Hematopoietic multipotent progenitor cell treated with erythropoietin and hydrocortisone succinate and interleukin-3 and kit ligand, for 8 days (in vitro differentiated cells): ENCODE measurements around the gene GPC5.
A peak's percentile ranks its signal among the peaks of the same experiment; 100 is the strongest.

Source experiments
- DNase-seq: peaks from one replicate; pipeline ENCODE4 v3.0.0-alpha.2; 2015

GPC5 gene

DNA sequence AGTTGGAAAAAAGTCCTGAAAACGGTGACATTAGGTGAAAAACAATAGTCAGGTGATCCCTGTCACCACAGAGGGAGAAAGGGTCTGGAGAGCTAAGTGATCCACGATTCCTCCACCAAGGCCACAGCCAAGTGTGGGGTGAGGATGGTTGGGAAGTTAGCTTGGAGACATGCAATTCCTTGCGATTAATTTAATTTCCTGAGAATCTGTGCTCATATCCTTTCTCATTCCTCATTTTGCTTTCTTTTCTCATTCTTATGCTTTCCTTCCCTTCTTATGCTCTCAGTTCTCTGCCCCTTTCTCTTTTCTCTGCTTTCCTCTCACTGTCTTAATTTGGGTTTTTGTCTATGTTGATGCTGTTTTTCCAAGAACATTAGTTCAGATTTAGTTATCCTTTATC is 68.8 kb downstream of the GPC5 start:
- DNase-seq = no peak

DNA sequence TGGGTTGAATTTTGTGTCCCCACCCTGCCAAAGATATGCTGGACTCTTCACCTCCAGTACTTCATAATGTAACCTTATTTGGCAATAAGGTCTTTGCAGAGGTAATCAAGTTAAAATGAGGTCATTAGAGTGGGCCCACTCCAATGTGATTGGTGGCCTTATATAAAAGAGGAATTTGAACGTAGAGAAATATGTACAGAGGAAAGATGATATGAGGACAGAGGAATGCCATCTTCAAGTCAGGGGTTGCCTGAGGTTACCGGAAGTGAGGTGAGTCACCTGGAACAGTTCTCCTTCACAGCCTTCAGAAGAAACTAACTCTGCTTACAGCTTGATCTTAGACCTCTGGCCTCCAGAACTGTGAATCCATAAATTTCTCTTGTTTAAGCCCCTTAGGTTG is 69.9 kb downstream of the GPC5 start:
- DNase-seq = no peak

DNA sequence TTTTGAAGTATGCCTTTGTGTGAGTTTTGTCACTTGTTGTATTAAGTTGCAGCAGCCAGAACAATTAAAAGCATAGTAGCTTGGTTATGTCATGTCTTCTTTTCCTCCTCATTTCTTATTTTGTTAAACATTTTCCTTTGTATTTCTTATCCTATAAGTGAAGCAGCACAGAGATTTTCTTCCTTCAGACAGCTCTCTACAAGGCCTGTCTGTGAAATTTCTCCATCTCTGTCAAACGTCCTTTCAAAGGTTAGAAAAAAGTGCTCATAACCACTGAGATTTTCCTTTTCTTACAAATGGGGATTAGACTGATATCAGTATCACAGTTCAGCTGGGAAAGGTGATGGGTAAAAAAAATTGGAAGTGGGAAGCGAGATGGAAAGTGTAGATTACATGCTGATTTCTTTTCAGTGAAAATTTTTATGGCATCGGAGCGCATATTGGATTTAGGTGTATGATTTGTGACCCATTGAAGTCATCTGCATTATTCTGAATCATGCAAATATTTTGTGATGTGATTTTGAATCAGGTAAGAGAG is 71.7 kb downstream of the GPC5 start:
- no peak for DNase-seq

DNA sequence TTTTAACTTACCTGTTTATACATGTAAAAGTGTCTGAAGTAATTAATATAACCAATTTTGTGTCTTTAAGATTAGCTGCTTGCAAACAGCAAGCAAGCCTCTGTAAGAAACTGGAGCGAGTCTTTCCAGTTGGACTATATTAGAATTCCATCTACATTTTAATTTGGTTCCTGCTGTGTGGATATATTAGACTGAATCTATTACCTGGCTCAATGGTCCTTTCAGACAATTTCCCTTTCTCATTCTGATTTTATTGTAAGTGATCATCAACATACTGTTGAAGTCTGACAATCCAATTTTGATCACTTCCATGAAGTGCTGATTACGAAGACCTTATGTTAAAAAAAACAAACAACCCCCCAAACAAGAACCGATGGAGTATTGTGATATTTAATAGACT is 72.3 kb downstream of the GPC5 start:
- no peak for DNase-seq

DNA sequence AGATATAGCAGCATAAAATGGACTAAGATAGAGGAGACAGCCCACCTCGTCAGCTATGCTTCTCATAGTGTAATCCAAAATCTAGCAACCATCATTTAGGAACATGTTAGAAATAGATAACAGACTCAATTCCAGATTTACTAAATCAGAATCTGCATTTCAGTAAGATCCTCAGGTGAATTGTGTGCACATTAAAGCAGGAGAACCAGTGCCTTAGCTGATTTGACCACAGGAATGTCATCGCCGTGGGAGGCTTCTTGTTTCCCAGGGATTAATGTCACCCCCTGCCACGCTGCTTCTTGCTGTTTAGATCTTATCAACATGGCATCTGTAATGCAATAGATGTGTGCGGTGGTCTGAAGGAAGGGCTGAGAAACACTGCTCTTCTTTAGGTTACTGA is 84.0 kb downstream of the GPC5 start:
- no peak for DNase-seq

DNA sequence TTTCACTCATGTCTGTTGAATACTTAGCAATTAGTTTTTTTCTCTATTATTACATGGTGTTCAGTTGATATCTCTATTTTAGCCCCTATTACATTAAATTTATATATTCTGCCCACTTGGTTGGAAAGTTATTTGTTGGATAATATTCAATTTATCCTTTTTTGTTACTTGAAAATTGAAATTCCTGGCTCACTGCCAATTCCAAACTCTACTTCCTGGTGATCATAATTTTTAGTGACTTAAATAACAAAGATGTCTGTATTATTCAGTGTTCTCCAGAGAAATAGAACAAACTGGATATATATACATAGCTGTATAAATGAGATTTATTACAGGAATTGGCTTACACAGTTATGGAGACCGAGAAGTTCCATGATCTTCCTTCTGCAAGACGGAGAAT is 93.6 kb downstream of the GPC5 start:
- DNase-seq = no peak

DNA sequence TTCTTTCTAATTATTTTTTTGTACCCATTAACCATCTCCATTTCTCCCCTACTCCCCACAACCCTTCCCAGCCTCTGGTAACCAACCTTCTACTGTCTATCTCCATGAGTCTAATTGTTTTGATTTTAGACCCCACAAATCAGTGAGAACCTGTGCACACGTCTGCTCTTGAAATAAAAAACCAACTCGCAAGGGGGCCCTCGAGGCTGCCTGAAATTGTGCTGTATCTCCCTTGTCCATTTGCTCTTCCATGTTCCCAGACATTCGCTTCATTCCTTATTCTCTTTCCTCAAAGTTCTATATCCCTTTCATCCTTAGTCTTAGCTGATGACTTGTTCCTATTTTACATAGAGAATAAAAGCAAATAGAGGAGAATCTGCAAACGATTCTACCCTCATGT is 95.0 kb downstream of the GPC5 start:
- DNase-seq = no peak

DNA sequence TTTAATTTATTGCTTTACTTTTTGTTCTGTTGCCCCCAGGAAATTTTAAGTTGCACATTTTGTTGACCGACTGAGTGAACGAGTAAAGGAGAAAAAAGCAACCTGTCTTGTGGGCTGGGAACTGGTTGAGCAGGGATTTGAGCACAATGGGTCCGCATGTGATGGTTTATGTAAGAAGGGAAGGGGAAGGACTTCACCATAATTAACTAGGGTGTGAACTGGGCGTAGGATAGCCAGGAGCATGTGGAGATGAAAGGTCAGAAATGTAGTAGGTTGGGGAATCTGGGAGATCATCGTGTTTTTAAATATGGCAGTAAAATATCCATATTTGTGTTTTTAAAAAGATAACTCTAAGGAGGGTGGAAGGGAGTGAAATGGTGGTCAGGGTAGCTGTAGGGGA is 99.9 kb downstream of the GPC5 start:
- no peak for DNase-seq

DNA sequence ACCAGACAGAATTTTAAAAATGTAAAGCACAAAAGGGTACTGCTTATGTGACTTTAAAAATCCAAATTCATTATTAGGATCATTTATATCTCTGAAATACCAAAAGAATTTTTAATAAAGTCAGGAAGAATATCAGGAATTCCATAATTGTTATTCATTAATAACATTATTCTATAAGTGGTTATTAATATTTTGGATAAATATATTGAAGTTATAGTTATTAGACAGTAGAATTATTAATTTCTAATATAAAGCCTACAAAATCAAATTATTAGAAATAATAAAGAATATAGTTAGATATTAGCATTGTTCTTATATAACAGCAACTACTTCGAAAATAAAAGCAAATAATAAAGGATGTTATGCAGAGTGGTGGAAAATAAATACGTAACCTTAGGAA is 105.8 kb downstream of the GPC5 start:
- no peak for DNase-seq

DNA sequence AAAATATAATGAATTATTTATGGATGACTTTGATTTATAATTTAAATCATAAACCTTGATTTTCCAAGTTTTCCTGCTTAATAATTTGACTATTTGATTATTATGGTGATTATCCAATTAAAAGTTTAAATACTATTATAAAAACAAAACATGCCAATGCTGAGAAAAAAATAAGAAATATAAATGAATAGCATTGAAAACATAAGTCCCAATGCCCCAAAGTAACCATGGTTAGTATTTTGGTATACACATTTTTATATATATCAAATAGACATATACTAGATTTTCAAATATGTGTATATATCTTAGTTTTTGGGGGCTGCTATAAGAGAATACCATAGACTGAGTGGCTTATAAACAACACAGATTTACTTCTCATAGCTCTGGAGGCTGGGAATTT is 108.3 kb downstream of the GPC5 start:
- DNase-seq = no peak

DNA sequence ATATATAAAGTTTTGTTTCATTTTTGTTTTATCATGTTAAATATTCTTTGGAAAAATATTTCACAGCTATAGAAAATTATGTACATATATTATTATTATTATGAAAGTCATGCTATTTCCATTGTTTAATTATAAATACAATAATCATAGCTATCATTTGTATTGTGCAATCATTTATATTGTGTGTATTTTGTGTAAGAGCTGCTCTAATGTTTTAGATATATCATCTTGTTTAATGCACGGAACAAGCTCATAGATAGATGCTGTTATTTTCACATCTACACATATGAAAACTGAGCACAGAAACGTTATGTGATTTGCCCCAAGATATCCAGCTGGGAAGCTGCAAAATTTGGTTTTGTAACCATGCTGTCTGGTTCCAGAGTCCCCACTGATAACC is 111.6 kb downstream of the GPC5 start:
- no peak for DNase-seq

DNA sequence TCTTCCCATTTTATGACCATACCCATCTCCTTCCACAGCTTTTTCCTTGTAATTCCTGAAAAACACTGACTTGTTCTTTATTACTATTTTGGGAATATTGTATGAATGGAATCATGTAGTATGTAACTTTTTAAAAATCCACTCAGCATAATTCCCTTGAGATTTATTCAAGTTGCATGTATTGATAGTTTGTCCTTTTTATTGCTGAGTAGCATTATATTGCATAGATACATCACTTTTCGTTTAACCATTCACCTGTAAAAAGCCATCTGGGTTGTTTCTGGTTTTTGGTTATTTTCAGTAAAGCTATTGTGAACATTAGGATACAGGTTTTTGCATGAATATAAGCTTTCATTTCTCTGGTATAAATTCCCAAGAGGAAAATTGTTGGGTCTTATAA is 115.4 kb downstream of the GPC5 start:
- no peak for DNase-seq

DNA sequence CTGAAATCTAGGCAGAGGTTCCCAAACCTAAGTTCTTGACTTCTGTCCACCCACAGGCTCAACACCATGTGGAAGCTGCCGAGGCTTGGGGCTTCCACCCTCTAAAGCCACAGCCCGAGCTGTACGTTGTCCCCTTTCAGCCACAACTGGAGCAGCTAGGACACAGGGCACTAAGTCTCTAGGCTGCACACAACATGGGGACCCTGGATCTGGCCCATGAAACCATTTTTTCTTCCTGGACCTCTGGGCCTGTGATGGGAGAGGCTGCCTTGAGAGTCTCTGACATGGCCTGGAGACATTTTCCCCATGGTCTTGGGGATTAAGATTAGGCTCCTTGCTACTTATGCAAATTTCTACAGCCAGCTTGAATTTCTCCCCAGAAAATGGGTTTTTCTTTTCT is 118.4 kb downstream of the GPC5 start:
- no peak for DNase-seq

DNA sequence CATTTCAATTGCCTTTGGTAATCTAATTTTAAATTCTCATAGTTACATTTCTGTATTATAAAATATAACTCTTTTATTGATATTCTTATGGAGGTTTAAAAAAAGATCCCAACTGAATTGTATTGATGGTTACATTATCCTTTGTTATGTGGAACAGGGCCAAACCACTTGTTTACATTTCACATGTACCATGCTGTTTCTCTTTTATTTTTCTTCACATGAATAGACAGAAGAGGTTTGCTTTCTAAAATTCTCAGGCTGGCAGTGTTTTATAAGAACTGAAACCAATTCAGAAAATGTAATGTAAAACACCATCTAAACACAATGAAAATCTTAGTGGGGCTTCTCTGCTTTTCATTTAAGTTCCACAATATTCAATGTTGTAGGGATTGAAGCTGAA is 122.5 kb downstream of the GPC5 start:
- DNase-seq = no peak

DNA sequence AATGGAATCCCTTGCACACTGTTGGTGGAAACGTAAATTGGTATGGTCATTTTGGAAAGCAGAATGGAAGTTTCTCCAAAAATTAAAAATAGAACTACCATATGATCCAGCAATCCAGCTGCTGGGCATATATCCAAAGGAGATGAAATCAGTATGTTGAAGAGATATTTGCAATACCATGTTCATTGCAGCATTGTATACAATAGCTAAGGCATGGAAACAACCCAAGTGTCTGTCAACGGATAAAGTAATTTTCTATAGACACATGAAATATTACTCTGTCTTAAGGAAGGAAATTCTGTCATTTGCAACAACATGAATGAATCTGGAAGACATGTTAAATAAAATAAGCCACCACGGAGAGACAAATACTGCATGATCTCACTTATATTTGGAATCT is 124.7 kb downstream of the GPC5 start:
- DNase-seq = no peak

DNA sequence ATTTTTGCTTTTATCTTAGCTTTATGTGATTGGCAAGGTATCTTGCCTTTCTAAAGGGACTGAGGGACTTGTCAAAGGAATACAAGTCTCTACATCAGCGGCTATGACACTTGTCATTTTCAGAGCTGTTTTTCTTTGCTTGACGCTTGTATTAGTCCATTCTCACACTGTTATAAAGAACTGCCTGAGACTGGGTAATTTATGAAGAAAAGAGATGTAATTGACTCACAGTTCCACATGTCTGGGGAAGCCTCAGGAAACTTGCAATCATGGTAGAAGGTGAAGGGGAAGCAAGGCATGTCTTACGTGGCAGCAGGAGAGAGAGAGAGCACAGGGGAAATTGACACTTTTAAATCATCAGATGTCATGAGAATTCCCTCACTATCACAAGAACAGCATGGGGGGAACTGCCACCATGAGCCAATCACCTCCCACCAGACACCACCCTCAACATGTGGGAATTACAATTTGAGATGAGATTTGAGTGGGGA is 128.2 kb downstream of the GPC5 start:
- no peak for DNase-seq

DNA sequence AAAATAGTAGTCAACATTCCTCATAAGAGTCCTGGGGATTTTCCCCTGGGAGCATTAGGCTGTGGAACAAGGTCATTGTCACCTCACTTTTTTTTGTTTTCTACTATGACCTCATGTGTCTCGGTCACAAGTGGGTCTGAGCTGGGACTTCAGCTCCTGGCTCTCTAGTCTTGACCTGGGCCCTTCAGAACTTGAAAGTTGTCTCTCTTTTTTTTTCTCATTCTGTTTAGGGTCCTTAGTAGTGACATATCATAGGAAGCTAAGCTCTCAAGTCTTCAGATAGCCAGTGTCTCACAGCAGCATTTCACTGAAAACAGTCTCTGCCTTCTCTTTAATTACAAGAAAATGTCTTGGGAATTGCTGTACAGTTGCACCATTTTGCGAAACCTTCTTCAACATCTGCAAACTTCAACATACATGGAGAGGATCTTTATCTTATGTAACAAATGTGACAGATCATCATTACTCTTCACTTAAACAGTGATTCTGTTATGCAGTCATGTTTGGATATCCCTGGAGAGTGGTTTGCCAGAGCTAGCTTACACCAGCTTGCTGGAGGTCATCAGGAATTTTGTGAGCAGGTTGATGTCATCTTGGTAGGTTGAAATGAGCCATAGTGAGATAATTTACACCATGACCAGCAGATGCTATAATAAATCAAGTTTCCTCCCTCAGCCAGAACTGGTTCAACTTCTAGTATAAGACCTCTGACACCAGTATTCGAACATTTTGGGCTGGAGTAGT is 131.5 kb downstream of the GPC5 start:
- DNase-seq = no peak

DNA sequence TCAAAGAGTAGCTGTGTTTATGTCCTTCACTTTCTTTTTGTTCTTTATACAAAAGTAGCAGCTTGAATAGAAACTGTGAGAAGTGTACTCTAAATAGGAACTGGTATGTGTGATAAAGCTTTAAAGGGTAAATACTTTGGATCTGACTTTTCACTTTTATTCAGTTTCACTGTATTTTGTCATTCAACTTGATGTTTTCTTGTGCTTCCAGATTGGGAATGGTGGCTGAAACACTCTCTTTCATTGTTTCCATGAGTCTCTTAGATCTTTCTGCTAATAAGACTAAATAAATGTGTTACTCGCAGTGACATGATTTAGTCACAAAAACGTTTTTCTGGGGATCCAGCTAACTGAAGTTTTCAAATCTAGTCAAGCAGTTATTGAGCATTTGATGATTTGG is 133.2 kb downstream of the GPC5 start:
- DNase-seq = no peak

DNA sequence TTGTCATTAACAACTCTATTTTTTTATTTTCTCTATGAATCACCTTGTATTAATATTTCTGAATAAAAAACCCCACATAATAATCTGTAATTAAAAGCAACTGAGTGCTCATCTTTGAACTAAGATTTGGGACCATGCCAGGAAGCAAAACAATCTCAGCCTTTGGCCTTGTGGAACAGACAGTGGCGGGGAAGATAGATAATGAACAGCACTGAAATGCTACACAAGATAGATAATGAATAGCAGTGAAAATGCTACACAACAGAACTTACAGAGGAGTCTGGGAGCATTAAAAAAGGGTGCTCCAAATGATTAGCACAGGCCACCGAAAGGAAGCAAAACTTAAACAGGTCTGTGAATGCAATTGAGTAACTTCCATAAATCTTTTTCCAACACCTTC is 134.9 kb downstream of the GPC5 start:
- DNase-seq = no peak

DNA sequence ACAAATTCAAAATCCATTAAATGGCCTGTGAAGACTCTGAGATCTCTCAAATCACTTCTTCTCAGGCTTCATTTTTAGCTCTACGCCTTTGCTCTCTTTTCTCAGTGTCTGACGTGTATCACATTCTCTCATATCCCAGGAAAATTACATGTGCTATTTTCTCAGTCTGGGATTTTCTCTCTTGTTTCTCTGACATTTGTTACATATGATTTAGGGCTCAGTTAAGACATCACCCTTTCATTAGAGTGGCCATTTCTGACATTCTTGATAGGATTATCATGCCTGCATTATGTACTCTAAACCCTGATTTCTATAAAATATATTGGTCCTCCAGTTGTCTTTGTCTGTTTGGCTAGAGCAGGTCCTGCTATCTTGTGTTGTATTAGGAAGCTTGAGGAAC is 136.6 kb downstream of the GPC5 start:
- DNase-seq = no peak

DNA sequence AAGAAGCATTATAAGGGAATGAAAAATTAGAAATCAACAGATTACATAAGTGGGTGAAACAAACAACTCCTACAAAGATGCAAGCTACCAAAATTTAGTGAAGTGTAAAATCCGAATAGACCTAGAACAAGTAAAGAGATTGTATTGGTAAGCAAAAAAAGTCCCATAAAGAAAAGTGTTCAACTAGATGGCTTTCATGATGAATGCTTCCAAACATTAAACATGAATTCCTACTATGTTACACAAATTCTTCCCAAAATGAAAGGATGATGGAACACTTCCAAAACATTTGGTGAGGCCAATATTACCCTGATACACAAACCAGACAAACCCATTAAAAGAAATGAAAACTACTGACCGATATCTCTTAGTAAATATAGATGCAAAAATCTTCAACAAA is 139.0 kb downstream of the GPC5 start:
- no peak for DNase-seq

DNA sequence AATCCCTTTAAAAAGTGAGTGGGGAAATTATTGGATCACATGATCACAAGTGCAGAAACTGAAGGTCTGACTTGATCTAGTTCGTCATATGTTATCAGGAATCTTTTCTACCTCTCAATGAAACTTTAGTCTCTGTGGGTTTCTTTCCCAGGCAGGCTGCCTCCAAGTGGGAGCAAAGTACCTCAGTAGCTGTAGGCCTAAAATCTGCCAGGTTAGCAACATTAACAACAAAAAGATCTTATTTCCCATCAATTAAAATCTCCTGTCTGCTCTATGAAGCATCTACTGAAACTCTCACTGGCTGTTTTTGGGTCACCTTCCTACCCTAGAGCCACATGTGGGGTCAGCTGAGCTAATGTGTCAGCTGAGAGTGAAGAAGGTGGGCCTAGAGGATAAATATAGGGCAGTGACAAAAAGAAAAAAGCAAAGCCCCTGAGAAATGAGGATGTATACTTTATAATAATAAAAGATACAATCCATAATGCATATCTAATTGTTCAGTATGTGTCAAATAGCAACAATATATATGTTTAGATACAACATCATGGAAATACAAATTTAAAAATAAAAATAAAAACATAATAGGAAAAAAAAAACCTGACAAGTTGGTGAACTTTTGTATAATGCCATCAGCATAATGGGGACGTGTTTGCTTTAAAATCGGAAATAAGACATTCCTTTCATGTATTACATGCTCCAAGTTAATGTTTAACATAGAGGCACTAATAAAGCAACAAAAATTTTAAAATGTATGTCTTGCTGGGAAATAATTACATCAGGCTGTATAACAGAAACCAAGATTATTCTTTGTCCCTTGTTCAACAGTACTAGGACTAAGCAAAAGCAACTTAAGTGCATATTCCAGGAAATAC is 141.1 kb downstream of the GPC5 start:
- no peak for DNase-seq

DNA sequence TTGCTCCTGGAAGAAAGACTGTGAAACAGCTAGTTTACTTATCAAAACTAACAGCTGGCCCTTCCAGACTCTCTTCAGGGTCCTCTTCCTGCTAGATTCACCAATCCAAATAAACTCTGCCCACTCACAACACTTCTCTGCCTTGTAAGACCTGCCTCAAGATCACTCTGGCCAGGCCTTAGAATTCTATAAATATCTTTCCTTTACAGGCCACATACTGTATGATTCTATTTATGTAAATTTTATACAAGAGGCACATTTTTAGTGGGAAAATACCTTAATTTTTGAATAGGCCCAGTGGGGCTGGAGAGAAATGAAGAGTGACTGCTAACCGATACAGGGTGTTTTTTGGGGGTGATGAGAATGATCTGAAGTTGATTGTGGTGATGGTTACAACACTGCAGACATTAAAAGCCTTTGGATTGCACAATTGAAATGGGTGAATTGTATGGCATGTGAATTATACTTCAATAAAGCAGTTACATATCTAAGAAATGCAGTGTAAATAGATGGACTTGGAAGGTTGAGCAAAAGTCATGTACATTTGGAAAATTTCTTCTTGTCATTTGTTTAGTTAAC is 141.8 kb downstream of the GPC5 start:
- DNase-seq = peak; percentile 57

DNA sequence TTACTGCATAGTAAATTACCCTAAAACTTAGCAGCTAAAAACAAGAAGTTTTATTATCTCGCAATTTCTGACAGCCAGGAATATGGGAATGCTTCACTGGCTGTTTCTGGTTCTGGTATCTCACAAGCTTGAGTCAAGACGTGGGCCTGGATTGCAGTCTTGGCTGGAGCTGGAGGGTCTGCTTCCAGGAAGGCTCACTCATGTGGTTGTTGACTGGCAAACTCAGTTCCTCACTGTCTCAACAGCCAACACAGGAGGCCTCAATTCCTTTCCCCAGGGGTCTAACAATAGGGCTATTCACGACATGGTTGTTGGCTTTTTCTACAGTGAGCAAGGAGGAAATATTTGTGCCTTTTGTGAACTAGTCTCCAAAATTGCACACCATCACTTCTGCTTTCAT is 146.3 kb downstream of the GPC5 start:
- no peak for DNase-seq
